CD8-positive, alpha-beta memory T cell (primary cell): Measurements from ENCODE around the gene GPANK1. TPM values are rescaled to one million over a fixed set of nuclear protein-coding genes. Genes with fewer than 3 reads are reported as not detected.

Experiments used
- CTCF ChIA-PET: fragments of 350-600 bp; sonication (Branson Sonifier 250); formaldehyde crosslinking; loops from one replicate; lab custom pipeline; 2021; ENCODE audit warnings: antibody characterized with exemption; lab: Charles Lee
- POLR2A ChIA-PET: fragments of 350-600 bp; sonication (Branson Sonifier 250); formaldehyde crosslinking; loops from one replicate; lab custom pipeline; 2021; ENCODE audit warnings: antibody characterized with exemption; lab: Charles Lee
- DNase-seq, 5 donors: peaks; one replicate each; pipeline versions ENCODE4 v3.0.0 to v3.0.0-alpha.2; 2020 to 2022; ENCODE audit warnings: mixed read lengths in 1 of 5
- H3K27ac ChIP-seq: one replicate; pipeline ENCODE4 v1.7.0; 2013; ENCODE audit warnings: low read depth, mild to moderate bottlenecking, low read length, moderate library complexity
- H3K27me3 ChIP-seq: 2 replicates; pipeline ENCODE4 v1.7.0; 2013; ENCODE audit warnings: low read length, mild to moderate bottlenecking; ENCODE audit not compliant: insufficient read depth, poor library complexity, severe bottlenecking
- H3K36me3 ChIP-seq: 2 replicates; pipeline ENCODE4 v1.7.0; 2013; ENCODE audit warnings: mild to moderate bottlenecking, low read length, moderate library complexity; ENCODE audit not compliant: insufficient read depth
- H3K4me1 ChIP-seq: 2 replicates; pipeline ENCODE4 v1.7.0; 2013; ENCODE audit warnings: mild to moderate bottlenecking, low read length, moderate library complexity; ENCODE audit not compliant: insufficient read depth
- H3K4me3 ChIP-seq: 2 replicates; pipeline ENCODE4 v1.7.0; 2013; ENCODE audit warnings: mild to moderate bottlenecking, low read length
- H3K9me3 ChIP-seq: 2 replicates; pipeline ENCODE4 v1.7.0; 2013; ENCODE audit warnings: mild to moderate bottlenecking, low read length
- H3K27ac Mint-ChIP-seq, 8 donors: one replicate each; pipeline ENCODE4 v1.8.0; 2020 to 2021; ENCODE audit warnings: mixed read lengths in 8 of 8, mild to moderate bottlenecking in 6 of 8, inconsistent platforms in 3 of 8, moderate library complexity in 3 of 8
- H3K27me3 Mint-ChIP-seq, 2 donors: one replicate each; pipeline ENCODE4 v1.8.0; 2020 to 2021; ENCODE audit warnings: mixed read lengths in 2 of 2, mild to moderate bottlenecking in 1 of 2, moderate library complexity in 1 of 2
- H3K36me3 Mint-ChIP-seq, 3 donors: one replicate each; pipeline ENCODE4 v1.8.0; 2020 to 2021; ENCODE audit warnings: mixed read lengths in 3 of 3, inconsistent platforms in 1 of 3, mild to moderate bottlenecking in 1 of 3
- H3K4me1 Mint-ChIP-seq, 3 donors: one replicate each; pipeline ENCODE4 v1.8.0; 2020 to 2021; ENCODE audit warnings: mixed read lengths in 3 of 3, inconsistent platforms in 1 of 3, mild to moderate bottlenecking in 1 of 3
- H3K4me3 Mint-ChIP-seq, 7 donors: one replicate each; pipeline ENCODE4 v1.8.0; 2020 to 2021; ENCODE audit warnings: mixed read lengths in 7 of 7, mild to moderate bottlenecking in 6 of 7, moderate library complexity in 4 of 7, inconsistent platforms in 2 of 7
- H3K9me3 Mint-ChIP-seq, 5 donors: one replicate each; pipeline ENCODE4 v1.8.0; 2020 to 2022; ENCODE audit warnings: mixed read lengths in 5 of 5, mild to moderate bottlenecking in 3 of 5, moderate library complexity in 2 of 5, inconsistent platforms in 1 of 5
- polyA plus RNA-seq: library from polyadenylated mRNA; unstranded; fragments of 300-500 nt; fragmentation: Illumina TruSeq; gene quantifications from one replicate; pipeline ENCODE4 v1.2.3, GENCODE V29; 2021
- total RNA-seq, 2 experiments: library from RNA; stranded (reverse); gene quantifications; one replicate each; pipeline ENCODE4 v1.2.3, GENCODE V29; 2021

The GPANK1 gene
- total and polyA plus RNA-seq, 3 experiments from 2014 or later: 19.6 to 46.4 (median 46.2) TPM

- no peaks in the 10 kb centered on the region for H3K27me3 ChIP-seq
- Mint-ChIP-seq H3K4me1 (no peaks in the 10 kb centered on the region), H3K4me3 (no peak overlapping the region), H3K27ac (peak overlapping the region in 7 of 8 donors; percentile 14 to 80 (median 54)), H3K36me3 (peaks cover 0 to 93% (median 12%) of the 10 kb centered on the region in 3 donors), H3K9me3 (no peaks in the 10 kb centered on the region), H3K27me3 (no peaks in the 10 kb centered on the region)
- H3K4me3 ChIP-seq: no peak overlapping the region
- ChIA-PET POLR2A (no interaction called here), CTCF (interaction anchor here (1.4 kb wide), 2 partner anchors 38 to 148 kb away, joined by 3 to 4 read pairs; partner anchors contain the start of gene DDAH2)
- peaks cover 9% of the 10 kb centered on the region for H3K4me1 ChIP-seq
- DNase-seq: no peak
- H3K9me3 ChIP-seq: no peaks in the 10 kb centered on the region
- H3K36me3 ChIP-seq: peaks cover 72% of the 10 kb centered on the region
- peak overlapping the region; percentile 68 for H3K27ac ChIP-seq
These were observed 25.7 kb upstream of the GPANK1 start for GRCh38 chr6:31690231-31691077.

- POLR2A ChIA-PET: no interaction called here
- CTCF ChIA-PET: interaction anchor here (1.4 kb wide), 1 partner anchor 149 kb away, joined by 4 read pairs; no protein-coding TSS in a partner anchor
- no peaks in the 10 kb centered on the region for H3K27me3 ChIP-seq
- peaks cover 64% of the 10 kb centered on the region for H3K36me3 ChIP-seq
- peaks cover 0 to 87% (median 12%) of the 10 kb centered on the region in 3 donors for H3K36me3 Mint-ChIP-seq
- no peaks in the 10 kb centered on the region for H3K9me3 ChIP-seq
- no peak for DNase-seq
- no peaks in the 10 kb centered on the region for H3K9me3 Mint-ChIP-seq
- no peak overlapping the region for H3K4me3 ChIP-seq
- H3K27ac Mint-ChIP-seq: peak overlapping the region in 5 of 8 donors; percentile 27 to 58 (median 50)
- H3K27me3 Mint-ChIP-seq: no peaks in the 10 kb centered on the region
- no peaks in the 10 kb centered on the region for H3K4me1 Mint-ChIP-seq
- peaks cover 9% of the 10 kb centered on the region for H3K4me1 ChIP-seq
- no peak overlapping the region for H3K4me3 Mint-ChIP-seq
- peak overlapping the region; percentile 68 for H3K27ac ChIP-seq
These were observed 24.7 kb upstream of the GPANK1 start for GRCh38 chr6:31689249-31690110.

DNA sequence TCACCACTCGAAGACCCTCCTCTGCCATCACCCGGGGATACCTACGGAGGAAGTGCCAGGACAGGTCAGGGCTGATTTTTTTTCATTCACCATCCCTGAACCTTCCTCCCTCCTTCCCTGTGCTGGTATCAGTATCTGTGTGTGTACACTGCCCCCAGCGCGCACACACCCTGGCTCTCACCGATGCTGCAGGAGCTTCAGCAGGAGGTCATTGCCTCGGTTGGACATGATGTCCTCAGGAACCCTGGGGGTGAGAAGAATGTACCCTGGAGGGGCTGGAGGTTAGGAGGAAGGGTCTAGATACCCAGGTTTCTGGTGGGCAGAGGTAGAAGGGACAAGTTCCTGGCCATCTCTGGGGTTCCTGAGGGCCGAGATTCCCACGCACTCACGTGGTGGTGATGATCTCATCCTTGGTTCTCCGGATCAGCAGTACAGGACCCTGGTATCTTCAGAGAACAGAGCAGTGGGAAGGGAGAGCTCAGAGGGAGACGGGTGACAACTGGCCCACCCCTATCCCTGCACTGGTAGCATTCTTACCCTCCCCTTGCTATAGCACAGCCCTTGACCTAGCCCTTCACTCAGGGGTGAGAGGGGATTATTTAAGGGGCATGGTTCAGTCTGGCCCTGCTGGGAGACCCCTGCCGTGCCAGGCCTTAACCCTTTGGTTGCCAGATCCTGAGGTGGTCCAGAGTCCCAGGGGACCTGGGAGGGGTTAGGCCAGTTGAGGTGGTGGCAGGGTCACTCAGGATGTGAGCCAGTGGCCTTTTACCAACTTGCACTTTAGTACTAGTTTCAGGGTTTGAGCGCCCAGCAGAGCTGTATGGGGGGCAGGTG is 23.3 kb upstream of the GPANK1 start:
- POLR2A ChIA-PET: no interaction called here
- Histone ChIP-seq H3K4me3 (no peak overlapping the region), H3K9me3 (no peaks in the 10 kb centered on the region), H3K27ac (peak overlapping the region; percentile 12), H3K4me1 (peaks cover 9% of the 10 kb centered on the region), H3K27me3 (no peaks in the 10 kb centered on the region), H3K36me3 (peaks cover 52% of the 10 kb centered on the region)
- no peaks in the 10 kb centered on the region for H3K4me1 Mint-ChIP-seq
- H3K9me3 Mint-ChIP-seq: no peaks in the 10 kb centered on the region
- CTCF ChIA-PET: no interaction called here
- no peak for DNase-seq
- H3K36me3 Mint-ChIP-seq: peaks cover 0 to 78% (median 12%) of the 10 kb centered on the region in 3 donors
- no peak overlapping the region for H3K4me3 Mint-ChIP-seq
- H3K27ac Mint-ChIP-seq: peak overlapping the region in 2 of 8 donors; percentile 68 to 75
- H3K27me3 Mint-ChIP-seq: no peaks in the 10 kb centered on the region

DNA sequence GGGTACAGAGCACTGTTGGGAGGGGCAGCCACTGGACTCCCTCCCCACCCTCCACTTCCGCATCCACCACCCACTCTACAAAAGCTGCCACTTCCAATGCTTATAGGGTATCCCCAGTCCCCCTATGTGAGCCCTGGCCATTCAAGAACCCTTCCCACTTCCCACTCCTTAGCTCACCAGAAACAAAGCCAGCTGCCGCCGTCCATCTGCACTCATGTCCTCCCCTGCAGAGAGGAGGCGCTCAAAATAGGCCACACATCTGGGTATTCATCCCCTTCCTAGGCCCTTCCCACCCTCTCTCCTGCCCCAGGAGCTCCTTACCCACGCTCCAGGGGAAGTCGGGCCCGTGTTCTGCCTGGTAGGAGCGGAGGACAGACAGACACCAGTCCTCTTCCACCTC is 22.5 kb upstream of the GPANK1 start:
- CTCF ChIA-PET: no interaction called here
- Mint-ChIP-seq H3K4me3 (no peak overlapping the region), H3K36me3 (peaks cover 0 to 72% (median 10%) of the 10 kb centered on the region in 3 donors), H3K4me1 (no peaks in the 10 kb centered on the region), H3K27ac (no peak overlapping the region), H3K9me3 (no peaks in the 10 kb centered on the region), H3K27me3 (no peaks in the 10 kb centered on the region)
- no peaks in the 10 kb centered on the region for H3K27me3 ChIP-seq
- H3K9me3 ChIP-seq: no peaks in the 10 kb centered on the region
- POLR2A ChIA-PET: no interaction called here
- no peak for DNase-seq
- peaks cover 9% of the 10 kb centered on the region for H3K4me1 ChIP-seq
- H3K27ac ChIP-seq: peak overlapping the region; percentile 16
- peaks cover 47% of the 10 kb centered on the region for H3K36me3 ChIP-seq
- H3K4me3 ChIP-seq: no peak overlapping the region

- Mint-ChIP-seq H3K27me3 (no peaks in the 10 kb centered on the region), H3K4me3 (no peak overlapping the region), H3K36me3 (peaks cover 0 to 64% (median 8%) of the 10 kb centered on the region in 3 donors), H3K9me3 (no peaks in the 10 kb centered on the region), H3K27ac (peak overlapping the region in 4 of 8 donors; percentile 24 to 73 (median 54)), H3K4me1 (peaks cover 1 to 6% (median 3%) of the 10 kb centered on the region in 3 donors)
- CTCF ChIA-PET: no interaction called here
- Histone ChIP-seq H3K4me3 (no peak overlapping the region), H3K36me3 (peaks cover 41% of the 10 kb centered on the region), H3K4me1 (peaks cover 11% of the 10 kb centered on the region), H3K27me3 (no peaks in the 10 kb centered on the region), H3K9me3 (no peaks in the 10 kb centered on the region), H3K27ac (peak overlapping the region; percentile 9)
- POLR2A ChIA-PET: no interaction called here
- DNase-seq: no peak
These were observed 21.7 kb upstream of the GPANK1 start for GRCh38 chr6:31686483-31686882.

DNA sequence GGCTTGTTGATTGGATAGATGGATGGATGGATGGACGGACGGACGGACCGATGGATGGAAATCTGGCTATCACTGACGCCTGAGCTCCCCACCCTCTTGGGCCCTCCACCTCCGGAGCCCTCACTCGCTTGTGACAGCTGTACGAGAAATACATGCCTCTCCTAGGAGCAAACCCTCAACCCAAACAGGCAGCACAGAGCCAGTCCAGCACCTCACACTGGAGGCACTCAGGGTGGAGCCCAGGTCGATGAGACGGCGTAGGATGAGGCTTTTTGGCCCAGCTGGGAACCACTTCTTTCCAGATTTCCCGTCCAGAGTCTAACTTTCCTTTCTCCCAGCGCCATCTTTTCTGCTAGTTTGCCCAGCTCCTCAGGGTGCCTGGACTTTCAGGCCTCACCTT is 18.8 kb upstream of the GPANK1 start:
- Mint-ChIP-seq H3K9me3 (no peaks in the 10 kb centered on the region), H3K4me3 (peak overlapping the region in 2 of 7 donors; percentile 28 to 52), H3K36me3 (peaks cover 0 to 35% (median 8%) of the 10 kb centered on the region in 3 donors), H3K27me3 (no peaks in the 10 kb centered on the region), H3K4me1 (peaks cover 16 to 21% (median 16%) of the 10 kb centered on the region in 3 donors), H3K27ac (peak overlapping the region in 4 of 8 donors; percentile 20 to 90 (median 54))
- POLR2A ChIA-PET: interaction anchor here (0.5 kb wide), 1 partner anchor 9 kb away, joined by 3 read pairs; no protein-coding TSS in a partner anchor
- H3K27ac ChIP-seq: no peak overlapping the region
- peaks cover 10% of the 10 kb centered on the region for H3K4me1 ChIP-seq
- DNase-seq: no peak
- CTCF ChIA-PET: interaction anchor here (1.0 to 1.5 kb wide), 4 partner anchors 14 to 180 kb away, joined by 3 to 4 read pairs (median 3); partner anchors contain the start of genes LY6G5B and MPIG6B
- no peak overlapping the region for H3K4me3 ChIP-seq
- H3K9me3 ChIP-seq: no peaks in the 10 kb centered on the region
- no peaks in the 10 kb centered on the region for H3K27me3 ChIP-seq
- peaks cover 24% of the 10 kb centered on the region for H3K36me3 ChIP-seq

DNA sequence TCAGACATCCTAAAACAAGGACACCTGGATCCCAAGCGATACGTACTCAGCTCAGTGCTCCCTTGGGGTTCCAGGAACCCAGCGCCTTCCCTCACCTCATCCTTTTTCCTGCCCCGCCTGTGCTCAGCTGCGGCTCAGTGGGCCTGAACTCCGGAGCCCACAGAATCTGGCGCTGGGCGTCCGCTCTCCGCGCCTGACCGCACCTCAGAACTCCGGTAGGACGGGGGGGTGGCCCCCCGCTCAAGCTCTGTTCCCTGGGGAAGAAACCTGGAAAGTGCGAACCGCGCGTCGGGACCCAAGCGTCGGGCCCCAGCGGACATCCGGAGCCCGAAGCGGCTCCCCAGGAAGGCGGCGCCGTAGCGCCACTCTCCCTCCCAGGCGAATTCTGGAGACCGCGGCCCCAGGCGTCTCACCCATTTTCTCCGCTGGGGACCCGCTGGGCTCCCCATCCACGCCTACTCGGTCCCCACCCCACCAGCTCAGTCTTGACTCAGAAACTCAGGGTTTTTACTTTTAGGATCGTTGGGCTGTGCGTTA is 16.4 kb upstream of the GPANK1 start:
- ChIA-PET POLR2A (interaction anchor here (0.8 to 1.2 kb wide), 2 partner anchors 148 to 150 kb away, joined by 3 read pairs; no protein-coding TSS in a partner anchor), CTCF (interaction anchor here (0.7 to 1.9 kb wide), 7 partner anchors 18 to 366 kb away, joined by 3 to 12 read pairs (median 3); partner anchors contain the start of gene ABHD16A)
- H3K4me3 Mint-ChIP-seq: peak overlapping the region; percentile 80 to 97 (median 87)
- Histone ChIP-seq H3K9me3 (no peaks in the 10 kb centered on the region), H3K27me3 (no peaks in the 10 kb centered on the region), H3K4me3 (peak overlapping the region; percentile 66), H3K36me3 (peaks cover 4% of the 10 kb centered on the region), H3K4me1 (peaks cover 10% of the 10 kb centered on the region), H3K27ac (peak overlapping the region; percentile 28)
- H3K4me1 Mint-ChIP-seq: peaks cover 16 to 21% (median 16%) of the 10 kb centered on the region in 3 donors
- peak in 4 of 5 donors; percentile 19 to 37 (median 22) for DNase-seq
- H3K36me3 Mint-ChIP-seq: peaks cover 0 to 12% (median 6%) of the 10 kb centered on the region in 3 donors
- no peaks in the 10 kb centered on the region for H3K9me3 Mint-ChIP-seq
- H3K27me3 Mint-ChIP-seq: no peaks in the 10 kb centered on the region
- peak overlapping the region; percentile 32 to 92 (median 81) for H3K27ac Mint-ChIP-seq
